ENCODE data around the gene ACOXL. TPM values are rescaled to one million over a fixed set of nuclear protein-coding genes. Genes with fewer than 3 reads are reported as not detected.

ACOXL gene
- total and polyA plus RNA-seq, 2 of the 8 experiments (the other 6 are each of a cell fraction or from before 2014, with no cell fraction given), result 11.4 to 20.6 TPM

DNA sequence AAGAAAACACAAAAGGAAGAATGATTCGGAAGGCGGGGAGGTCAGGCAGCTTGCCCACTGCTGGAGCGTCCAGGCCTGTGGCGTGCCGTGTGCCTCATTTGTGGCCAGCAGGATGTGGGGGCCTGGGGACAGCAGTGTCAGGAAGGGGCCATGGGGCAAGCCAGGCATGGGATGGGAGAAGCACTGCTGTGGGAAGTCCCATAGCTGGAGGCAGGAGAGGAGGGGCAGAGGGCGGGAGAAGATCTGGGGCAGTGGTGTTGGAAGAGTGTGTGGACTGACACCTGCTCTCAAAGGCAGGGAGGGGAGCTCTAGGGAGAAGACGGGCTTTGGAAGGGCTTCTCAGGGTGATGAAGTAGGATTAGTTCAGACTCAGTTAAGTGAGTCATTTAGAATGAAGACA is 133.7 kb downstream of the ACOXL start (continued):
- TF ChIP-seq CTBP2 (IDR thresholded peaks at IDR 0.05; ENCODE audit: borderline replicate concordance, insufficient read depth, insufficient read length, low read length) (no peak), SAP30 (IDR thresholded peaks at IDR 0.05; ENCODE audit: insufficient read depth, insufficient replicate concordance, low read length) (no peak), CBX5 (IDR thresholded peaks at IDR 0.05; ENCODE audit: low read depth, low read length) (no peak), TCF12 (IDR thresholded peaks at IDR 0.05; ENCODE audit: low read depth, low read length) (no peak), ASH2L (IDR thresholded peaks at IDR 0.05; ENCODE audit: low read length) (no peak), ATF2 (IDR thresholded peaks at IDR 0.05; ENCODE audit: low read length) (no peak), GTF2F1 (IDR thresholded peaks at IDR 0.05; ENCODE audit: borderline replicate concordance, low read depth, low read length) (no peak)
- TF ChIP-seq, protein P1, sequence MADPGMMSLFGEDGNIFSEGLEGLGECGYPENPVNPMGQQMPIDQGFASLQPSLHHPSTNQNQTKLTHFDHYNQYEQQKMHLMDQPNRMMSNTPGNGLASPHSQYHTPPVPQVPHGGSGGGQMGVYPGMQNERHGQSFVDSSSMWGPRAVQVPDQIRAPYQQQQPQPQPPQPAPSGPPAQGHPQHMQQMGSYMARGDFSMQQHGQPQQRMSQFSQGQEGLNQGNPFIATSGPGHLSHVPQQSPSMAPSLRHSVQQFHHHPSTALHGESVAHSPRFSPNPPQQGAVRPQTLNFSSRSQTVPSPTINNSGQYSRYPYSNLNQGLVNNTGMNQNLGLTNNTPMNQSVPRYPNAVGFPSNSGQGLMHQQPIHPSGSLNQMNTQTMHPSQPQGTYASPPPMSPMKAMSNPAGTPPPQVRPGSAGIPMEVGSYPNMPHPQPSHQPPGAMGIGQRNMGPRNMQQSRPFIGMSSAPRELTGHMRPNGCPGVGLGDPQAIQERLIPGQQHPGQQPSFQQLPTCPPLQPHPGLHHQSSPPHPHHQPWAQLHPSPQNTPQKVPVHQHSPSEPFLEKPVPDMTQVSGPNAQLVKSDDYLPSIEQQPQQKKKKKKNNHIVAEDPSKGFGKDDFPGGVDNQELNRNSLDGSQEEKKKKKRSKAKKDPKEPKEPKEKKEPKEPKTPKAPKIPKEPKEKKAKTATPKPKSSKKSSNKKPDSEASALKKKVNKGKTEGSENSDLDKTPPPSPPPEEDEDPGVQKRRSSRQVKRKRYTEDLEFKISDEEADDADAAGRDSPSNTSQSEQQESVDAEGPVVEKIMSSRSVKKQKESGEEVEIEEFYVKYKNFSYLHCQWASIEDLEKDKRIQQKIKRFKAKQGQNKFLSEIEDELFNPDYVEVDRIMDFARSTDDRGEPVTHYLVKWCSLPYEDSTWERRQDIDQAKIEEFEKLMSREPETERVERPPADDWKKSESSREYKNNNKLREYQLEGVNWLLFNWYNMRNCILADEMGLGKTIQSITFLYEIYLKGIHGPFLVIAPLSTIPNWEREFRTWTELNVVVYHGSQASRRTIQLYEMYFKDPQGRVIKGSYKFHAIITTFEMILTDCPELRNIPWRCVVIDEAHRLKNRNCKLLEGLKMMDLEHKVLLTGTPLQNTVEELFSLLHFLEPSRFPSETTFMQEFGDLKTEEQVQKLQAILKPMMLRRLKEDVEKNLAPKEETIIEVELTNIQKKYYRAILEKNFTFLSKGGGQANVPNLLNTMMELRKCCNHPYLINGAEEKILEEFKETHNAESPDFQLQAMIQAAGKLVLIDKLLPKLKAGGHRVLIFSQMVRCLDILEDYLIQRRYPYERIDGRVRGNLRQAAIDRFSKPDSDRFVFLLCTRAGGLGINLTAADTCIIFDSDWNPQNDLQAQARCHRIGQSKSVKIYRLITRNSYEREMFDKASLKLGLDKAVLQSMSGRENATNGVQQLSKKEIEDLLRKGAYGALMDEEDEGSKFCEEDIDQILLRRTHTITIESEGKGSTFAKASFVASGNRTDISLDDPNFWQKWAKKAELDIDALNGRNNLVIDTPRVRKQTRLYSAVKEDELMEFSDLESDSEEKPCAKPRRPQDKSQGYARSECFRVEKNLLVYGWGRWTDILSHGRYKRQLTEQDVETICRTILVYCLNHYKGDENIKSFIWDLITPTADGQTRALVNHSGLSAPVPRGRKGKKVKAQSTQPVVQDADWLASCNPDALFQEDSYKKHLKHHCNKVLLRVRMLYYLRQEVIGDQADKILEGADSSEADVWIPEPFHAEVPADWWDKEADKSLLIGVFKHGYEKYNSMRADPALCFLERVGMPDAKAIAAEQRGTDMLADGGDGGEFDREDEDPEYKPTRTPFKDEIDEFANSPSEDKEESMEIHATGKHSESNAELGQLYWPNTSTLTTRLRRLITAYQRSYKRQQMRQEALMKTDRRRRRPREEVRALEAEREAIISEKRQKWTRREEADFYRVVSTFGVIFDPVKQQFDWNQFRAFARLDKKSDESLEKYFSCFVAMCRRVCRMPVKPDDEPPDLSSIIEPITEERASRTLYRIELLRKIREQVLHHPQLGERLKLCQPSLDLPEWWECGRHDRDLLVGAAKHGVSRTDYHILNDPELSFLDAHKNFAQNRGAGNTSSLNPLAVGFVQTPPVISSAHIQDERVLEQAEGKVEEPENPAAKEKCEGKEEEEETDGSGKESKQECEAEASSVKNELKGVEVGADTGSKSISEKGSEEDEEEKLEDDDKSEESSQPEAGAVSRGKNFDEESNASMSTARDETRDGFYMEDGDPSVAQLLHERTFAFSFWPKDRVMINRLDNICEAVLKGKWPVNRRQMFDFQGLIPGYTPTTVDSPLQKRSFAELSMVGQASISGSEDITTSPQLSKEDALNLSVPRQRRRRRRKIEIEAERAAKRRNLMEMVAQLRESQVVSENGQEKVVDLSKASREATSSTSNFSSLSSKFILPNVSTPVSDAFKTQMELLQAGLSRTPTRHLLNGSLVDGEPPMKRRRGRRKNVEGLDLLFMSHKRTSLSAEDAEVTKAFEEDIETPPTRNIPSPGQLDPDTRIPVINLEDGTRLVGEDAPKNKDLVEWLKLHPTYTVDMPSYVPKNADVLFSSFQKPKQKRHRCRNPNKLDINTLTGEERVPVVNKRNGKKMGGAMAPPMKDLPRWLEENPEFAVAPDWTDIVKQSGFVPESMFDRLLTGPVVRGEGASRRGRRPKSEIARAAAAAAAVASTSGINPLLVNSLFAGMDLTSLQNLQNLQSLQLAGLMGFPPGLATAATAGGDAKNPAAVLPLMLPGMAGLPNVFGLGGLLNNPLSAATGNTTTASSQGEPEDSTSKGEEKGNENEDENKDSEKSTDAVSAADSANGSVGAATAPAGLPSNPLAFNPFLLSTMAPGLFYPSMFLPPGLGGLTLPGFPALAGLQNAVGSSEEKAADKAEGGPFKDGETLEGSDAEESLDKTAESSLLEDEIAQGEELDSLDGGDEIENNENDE (IDR thresholded peaks at IDR 0.05; ENCODE audit: insufficient replicate concordance, low read length), result no peak
